ENCODE measurements around the gene IMMP2L. TPM values are rescaled to one million over a fixed set of nuclear protein-coding genes. Genes with fewer than 3 reads are reported as not detected.
"Not testable (repeated sequence)": the region's sequence is repeated elsewhere in the genome, so short reads cannot be mapped to it uniquely, and the experiment has no call there.

The IMMP2L gene
- total and polyA plus RNA-seq, 2 of the 13 experiments (the other 11 are each of a cell fraction or from before 2014, with no cell fraction given): 7.8 to 16.9 TPM

DNA sequence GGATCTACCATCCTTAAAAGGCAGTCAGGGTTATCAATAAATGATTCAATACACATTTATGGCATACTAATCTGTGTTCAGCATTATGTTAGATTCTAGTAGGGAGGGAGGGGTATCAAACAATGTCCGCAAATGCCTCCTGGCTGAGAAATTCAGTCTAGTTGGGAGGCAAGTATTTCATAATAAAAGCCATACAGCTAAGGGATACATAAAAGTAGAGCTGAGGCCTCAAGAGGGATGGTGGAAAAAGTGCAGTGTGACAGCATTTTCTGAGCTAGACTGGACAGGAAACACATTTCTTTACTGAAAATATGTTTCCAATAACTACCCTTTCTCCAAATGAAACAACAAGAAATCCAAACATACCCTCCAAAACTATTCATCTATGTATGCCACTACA lies 624.1 kb downstream of the IMMP2L start (continued):
- TF ChIP-seq HNRNPLL (IDR thresholded peaks at IDR 0.05; ENCODE audit: low read depth, low read length, poor library complexity, severe bottlenecking) (no peak), ZMYM2 (CRISPR knock-in tag; IDR thresholded peaks at IDR 0.05) (no peak), SOX5 (CRISPR knock-in tag; IDR thresholded peaks at IDR 0.05; ENCODE audit: borderline replicate concordance) (no peak)

DNA sequence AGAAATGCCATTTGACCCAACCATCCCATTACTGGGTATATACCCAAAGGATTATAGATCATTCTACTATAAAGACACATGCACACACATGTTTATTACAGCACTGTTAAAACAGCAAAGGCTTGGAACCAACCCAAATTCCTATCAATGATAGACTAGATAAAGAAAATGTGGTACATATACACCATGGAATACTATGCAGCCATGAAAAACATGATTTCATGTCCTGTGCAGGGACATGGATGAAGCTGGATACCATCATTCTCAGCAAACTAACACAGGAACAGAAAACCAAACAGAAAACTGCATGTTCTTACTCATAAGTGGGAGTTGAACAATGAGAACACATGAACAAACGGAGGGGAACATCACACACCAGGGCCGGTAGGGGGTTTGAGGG lies 625.6 kb downstream of the IMMP2L start:
- H3K9ac ChIP-seq (ENCODE audit: insufficient read depth, low read depth, low read length); POLR2A ChIA-PET; CTCF ChIA-PET (ENCODE audit: low intra/inter-chr PET ratio, low total read pairs); H3K36me3 ChIP-seq (replicated peaks in 1 of 2; ENCODE audit: control insufficient read depth in 1 of 2, insufficient read depth in 2 of 2, low read length in 2 of 2); BruUV-seq (replicated peaks); H3K79me2 ChIP-seq (ENCODE audit: insufficient read depth, low read length); H3K4me1 ChIP-seq (ENCODE audit: insufficient read depth, low read length); in situ Hi-C loops (cut with HindIII; ENCODE audit: extremely low pct_ligation_motif_present, low pct_unique_long_range_greater_than_20kb); H3K4me2 ChIP-seq (ENCODE audit: low read depth, low read length); H2AFZ ChIP-seq (ENCODE audit: low read length); H3K4me3 ChIP-seq (replicated peaks in 1 of 3; ENCODE audit: insufficient read depth in 1 of 3, low read depth in 2 of 3, low read length in 3 of 3); intact Hi-C loops (cut with micrococcal nuclease; ENCODE audit: unreplicated experiment); H4K20me1 ChIP-seq (ENCODE audit: insufficient read depth, low read length); H3K27ac ChIP-seq (ENCODE audit: extremely low read length, insufficient read depth, low read length); FAIRE-seq; DNase-seq (ENCODE audit: low spot score); H3K27me3 ChIP-seq (ENCODE audit: control insufficient read depth in 1 of 2, insufficient read depth in 2 of 2, low read length in 2 of 2); ATAC-seq; H3K9me3 ChIP-seq (ENCODE audit: low read length): not testable (repeated sequence)
- WGBS (ENCODE audit: low lambda C conversion rate): 93% methylated on average over 2 of the region's 2 CpGs

DNA sequence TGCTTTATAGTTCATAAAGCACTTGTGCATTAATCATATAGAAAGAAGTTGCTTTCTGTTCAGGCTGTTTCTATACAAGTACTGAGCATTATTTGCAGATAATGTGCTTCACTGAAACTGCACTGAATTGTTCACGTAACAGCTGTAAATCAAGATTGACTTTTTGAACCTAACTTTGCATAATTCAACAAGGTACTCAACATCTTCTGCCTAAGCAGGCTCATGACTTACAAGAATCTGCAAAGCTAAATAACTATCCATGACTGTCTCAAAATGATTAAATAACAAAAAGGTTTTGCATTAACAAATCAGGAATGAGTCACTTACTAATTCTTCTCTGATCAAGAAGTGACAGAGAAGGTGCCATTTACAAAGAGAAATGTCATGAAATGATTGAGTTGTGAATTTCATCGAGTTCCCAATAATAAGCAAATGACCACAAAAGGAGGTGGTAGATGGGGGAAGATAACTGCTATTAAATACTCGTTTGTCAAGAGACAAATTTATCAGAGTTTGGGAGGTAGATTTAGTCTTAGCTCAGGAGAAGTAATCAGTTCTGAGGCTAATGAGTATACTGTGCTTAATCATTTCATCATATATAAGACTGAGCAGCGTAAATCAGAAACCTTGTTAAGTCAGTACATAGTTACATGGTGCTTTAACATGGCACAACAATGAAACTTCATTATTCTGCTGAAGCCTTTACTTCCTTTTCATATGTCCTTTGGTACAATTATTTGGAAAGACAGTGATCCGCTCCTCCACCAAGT lies 632.6 kb downstream of the IMMP2L start:
- H3K36me3 ChIP-seq (replicated peaks in 1 of 2; ENCODE audit: control insufficient read depth in 1 of 2, insufficient read depth in 2 of 2, low read length in 2 of 2): no peaks in the 10 kb centered on the region
- no peaks in the 10 kb centered on the region for H4K20me1 ChIP-seq (ENCODE audit: insufficient read depth, low read length)
- no peaks in the 10 kb centered on the region for H3K9me3 ChIP-seq (ENCODE audit: low read length)
- no peak overlapping the region for H3K27ac ChIP-seq (ENCODE audit: extremely low read length, insufficient read depth, low read length)
- no peaks in the 10 kb centered on the region for H3K79me2 ChIP-seq (ENCODE audit: insufficient read depth, low read length)
- no TSS peak for BruUV-seq (replicated peaks)
- no peak overlapping the region for H3K4me2 ChIP-seq (ENCODE audit: low read depth, low read length)
- in situ Hi-C loops (cut with HindIII; ENCODE audit: extremely low pct_ligation_motif_present, low pct_unique_long_range_greater_than_20kb) (no loop called here), intact Hi-C loops (cut with micrococcal nuclease; ENCODE audit: unreplicated experiment) (no loop called here)
- DNase-seq (ENCODE audit: low spot score) (no peak), ATAC-seq (no peak), FAIRE-seq (no peak)
- CTCF ChIA-PET (ENCODE audit: low intra/inter-chr PET ratio, low total read pairs): no interaction called here
- TF ChIP-seq ZNF75D (CRISPR knock-in tag; IDR thresholded peaks at IDR 0.05; ENCODE audit: borderline replicate concordance): no peak
- TF ChIP-seq, protein P1, sequence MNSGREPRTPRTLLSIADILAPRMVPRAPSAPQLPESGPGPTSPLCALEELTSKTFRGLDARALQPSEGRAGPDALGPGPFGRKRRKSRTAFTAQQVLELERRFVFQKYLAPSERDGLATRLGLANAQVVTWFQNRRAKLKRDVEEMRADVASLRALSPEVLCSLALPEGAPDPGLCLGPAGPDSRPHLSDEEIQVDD (CRISPR knock-in tag; IDR thresholded peaks at IDR 0.05; ENCODE audit: borderline replicate concordance): no peak
- TF ChIP-seq, protein P2, sequence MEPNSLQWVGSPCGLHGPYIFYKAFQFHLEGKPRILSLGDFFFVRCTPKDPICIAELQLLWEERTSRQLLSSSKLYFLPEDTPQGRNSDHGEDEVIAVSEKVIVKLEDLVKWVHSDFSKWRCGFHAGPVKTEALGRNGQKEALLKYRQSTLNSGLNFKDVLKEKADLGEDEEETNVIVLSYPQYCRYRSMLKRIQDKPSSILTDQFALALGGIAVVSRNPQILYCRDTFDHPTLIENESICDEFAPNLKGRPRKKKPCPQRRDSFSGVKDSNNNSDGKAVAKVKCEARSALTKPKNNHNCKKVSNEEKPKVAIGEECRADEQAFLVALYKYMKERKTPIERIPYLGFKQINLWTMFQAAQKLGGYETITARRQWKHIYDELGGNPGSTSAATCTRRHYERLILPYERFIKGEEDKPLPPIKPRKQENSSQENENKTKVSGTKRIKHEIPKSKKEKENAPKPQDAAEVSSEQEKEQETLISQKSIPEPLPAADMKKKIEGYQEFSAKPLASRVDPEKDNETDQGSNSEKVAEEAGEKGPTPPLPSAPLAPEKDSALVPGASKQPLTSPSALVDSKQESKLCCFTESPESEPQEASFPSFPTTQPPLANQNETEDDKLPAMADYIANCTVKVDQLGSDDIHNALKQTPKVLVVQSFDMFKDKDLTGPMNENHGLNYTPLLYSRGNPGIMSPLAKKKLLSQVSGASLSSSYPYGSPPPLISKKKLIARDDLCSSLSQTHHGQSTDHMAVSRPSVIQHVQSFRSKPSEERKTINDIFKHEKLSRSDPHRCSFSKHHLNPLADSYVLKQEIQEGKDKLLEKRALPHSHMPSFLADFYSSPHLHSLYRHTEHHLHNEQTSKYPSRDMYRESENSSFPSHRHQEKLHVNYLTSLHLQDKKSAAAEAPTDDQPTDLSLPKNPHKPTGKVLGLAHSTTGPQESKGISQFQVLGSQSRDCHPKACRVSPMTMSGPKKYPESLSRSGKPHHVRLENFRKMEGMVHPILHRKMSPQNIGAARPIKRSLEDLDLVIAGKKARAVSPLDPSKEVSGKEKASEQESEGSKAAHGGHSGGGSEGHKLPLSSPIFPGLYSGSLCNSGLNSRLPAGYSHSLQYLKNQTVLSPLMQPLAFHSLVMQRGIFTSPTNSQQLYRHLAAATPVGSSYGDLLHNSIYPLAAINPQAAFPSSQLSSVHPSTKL (CRISPR knock-in tag; IDR thresholded peaks at IDR 0.05): no peak
- no peak for TF ChIP-seq ZNF577 (CRISPR knock-in tag; IDR thresholded peaks at IDR 0.05; ENCODE audit: borderline replicate concordance, low read depth)
- TF ChIP-seq ZNF282 (IDR thresholded peaks at IDR 0.05; ENCODE audit: partially characterized antibody): no peak
- TF ChIP-seq, protein P3, sequence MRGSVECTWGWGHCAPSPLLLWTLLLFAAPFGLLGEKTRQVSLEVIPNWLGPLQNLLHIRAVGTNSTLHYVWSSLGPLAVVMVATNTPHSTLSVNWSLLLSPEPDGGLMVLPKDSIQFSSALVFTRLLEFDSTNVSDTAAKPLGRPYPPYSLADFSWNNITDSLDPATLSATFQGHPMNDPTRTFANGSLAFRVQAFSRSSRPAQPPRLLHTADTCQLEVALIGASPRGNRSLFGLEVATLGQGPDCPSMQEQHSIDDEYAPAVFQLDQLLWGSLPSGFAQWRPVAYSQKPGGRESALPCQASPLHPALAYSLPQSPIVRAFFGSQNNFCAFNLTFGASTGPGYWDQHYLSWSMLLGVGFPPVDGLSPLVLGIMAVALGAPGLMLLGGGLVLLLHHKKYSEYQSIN (CRISPR knock-in tag; IDR thresholded peaks at IDR 0.05; ENCODE audit: borderline replicate concordance): no peak
- H2AFZ ChIP-seq (ENCODE audit: low read length): no peak overlapping the region
- 35% methylated on average over 5 of the region's 5 CpGs for WGBS (ENCODE audit: low lambda C conversion rate)
- POLR2A ChIA-PET: no interaction called here
- H3K27me3 ChIP-seq (ENCODE audit: control insufficient read depth in 1 of 2, insufficient read depth in 2 of 2, low read length in 2 of 2): no peaks in the 10 kb centered on the region
- H3K4me1 ChIP-seq (ENCODE audit: insufficient read depth, low read length): no peaks in the 10 kb centered on the region
- no peak overlapping the region for H3K9ac ChIP-seq (ENCODE audit: insufficient read depth, low read depth, low read length)
- no peak overlapping the region for H3K4me3 ChIP-seq (replicated peaks in 1 of 3; ENCODE audit: insufficient read depth in 1 of 3, low read depth in 2 of 3, low read length in 3 of 3)

Measured in HepG2 (cell line).